ENCODE data around the gene GNB2.
"Not testable (repeated sequence)": the region's sequence is repeated elsewhere in the genome, so short reads cannot be mapped to it uniquely, and the experiment has no call there.

GNB2 gene

GRCh38 chr7:100699018-100699417 lies 25.5 kb downstream of the GNB2 start:
- H4K20me1 ChIP-seq (ENCODE audit: insufficient read depth, low read length, poor library complexity, severe bottlenecking): no peaks in the 10 kb centered on the region
- H3K9me2 ChIP-seq (replicated peaks; ENCODE audit: low read depth, low read length): no peaks in the 10 kb centered on the region
- H3K36me3 ChIP-seq (ENCODE audit: insufficient read depth, low read length): no peaks in the 10 kb centered on the region
- H3K9ac ChIP-seq (ENCODE audit: low read depth, low read length, poor library complexity, severe bottlenecking): no peak overlapping the region
- no peaks in the 10 kb centered on the region for H3K27me3 ChIP-seq (ENCODE audit: insufficient read depth, low read length, poor library complexity, severe bottlenecking)
- no peaks in the 10 kb centered on the region for H3K9me3 ChIP-seq (ENCODE audit: insufficient read depth, low read depth, low read length)
- no peak overlapping the region for H3K4me2 ChIP-seq (ENCODE audit: low read depth, low read length, poor library complexity, severe bottlenecking)
- H3K4me1 ChIP-seq (ENCODE audit: insufficient read depth, low read length, poor library complexity, severe bottlenecking): no peaks in the 10 kb centered on the region
- TF ChIP-seq EZH2phosphoT487 (IDR thresholded peaks at IDR 0.05; ENCODE audit: borderline replicate concordance): no peak
- TF ChIP-seq, protein P1, sequence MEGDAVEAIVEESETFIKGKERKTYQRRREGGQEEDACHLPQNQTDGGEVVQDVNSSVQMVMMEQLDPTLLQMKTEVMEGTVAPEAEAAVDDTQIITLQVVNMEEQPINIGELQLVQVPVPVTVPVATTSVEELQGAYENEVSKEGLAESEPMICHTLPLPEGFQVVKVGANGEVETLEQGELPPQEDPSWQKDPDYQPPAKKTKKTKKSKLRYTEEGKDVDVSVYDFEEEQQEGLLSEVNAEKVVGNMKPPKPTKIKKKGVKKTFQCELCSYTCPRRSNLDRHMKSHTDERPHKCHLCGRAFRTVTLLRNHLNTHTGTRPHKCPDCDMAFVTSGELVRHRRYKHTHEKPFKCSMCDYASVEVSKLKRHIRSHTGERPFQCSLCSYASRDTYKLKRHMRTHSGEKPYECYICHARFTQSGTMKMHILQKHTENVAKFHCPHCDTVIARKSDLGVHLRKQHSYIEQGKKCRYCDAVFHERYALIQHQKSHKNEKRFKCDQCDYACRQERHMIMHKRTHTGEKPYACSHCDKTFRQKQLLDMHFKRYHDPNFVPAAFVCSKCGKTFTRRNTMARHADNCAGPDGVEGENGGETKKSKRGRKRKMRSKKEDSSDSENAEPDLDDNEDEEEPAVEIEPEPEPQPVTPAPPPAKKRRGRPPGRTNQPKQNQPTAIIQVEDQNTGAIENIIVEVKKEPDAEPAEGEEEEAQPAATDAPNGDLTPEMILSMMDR (conservative IDR thresholded peaks at IDR 0.05; ENCODE audit: low read length): no peak
- H3K79me2 ChIP-seq (ENCODE audit: insufficient read depth, low read length): no peaks in the 10 kb centered on the region
- no peak overlapping the region for H2AFZ ChIP-seq (ENCODE audit: low read length)
- H3F3A ChIP-seq (ENCODE audit: low read depth): no peaks in the 10 kb centered on the region
- H3K4me3 ChIP-seq (ENCODE audit: low read length, poor library complexity, severe bottlenecking): no peak overlapping the region

DNA sequence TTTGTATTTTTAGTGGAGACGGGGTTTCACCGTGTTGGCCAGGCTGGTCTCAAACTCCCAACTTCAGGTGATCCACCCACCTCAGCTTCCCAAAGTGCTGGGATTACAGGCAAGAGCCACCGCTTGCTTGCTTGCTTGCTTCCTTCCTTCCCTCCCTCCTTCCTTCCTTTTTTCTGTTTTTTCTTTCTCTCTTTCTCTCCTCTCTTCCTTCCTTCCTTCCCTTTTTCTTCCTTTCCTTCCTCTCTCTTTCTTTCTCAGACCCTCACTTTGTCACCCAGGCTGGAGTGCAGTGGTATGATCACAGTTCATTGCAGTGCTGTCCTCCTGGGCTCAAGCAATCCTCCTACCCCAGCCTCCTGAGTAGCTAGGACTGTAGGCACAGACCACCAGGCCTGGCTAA lies 27.5 kb downstream of the GNB2 start:
- not testable (repeated sequence) for H4K20me1 ChIP-seq (ENCODE audit: insufficient read depth, low read length, poor library complexity, severe bottlenecking); H3K36me3 ChIP-seq (ENCODE audit: insufficient read depth, low read length); H3F3A ChIP-seq (ENCODE audit: low read depth); H3K9ac ChIP-seq (ENCODE audit: low read depth, low read length, poor library complexity, severe bottlenecking); H3K4me2 ChIP-seq (ENCODE audit: low read depth, low read length, poor library complexity, severe bottlenecking); H2AFZ ChIP-seq (ENCODE audit: low read length); H3K9me3 ChIP-seq (ENCODE audit: insufficient read depth, low read depth, low read length); H3K4me1 ChIP-seq (ENCODE audit: insufficient read depth, low read length, poor library complexity, severe bottlenecking); H3K79me2 ChIP-seq (ENCODE audit: insufficient read depth, low read length); H3K4me3 ChIP-seq (ENCODE audit: low read length, poor library complexity, severe bottlenecking); H3K27me3 ChIP-seq (ENCODE audit: insufficient read depth, low read length, poor library complexity, severe bottlenecking); H3K9me2 ChIP-seq (replicated peaks; ENCODE audit: low read depth, low read length)

DNA sequence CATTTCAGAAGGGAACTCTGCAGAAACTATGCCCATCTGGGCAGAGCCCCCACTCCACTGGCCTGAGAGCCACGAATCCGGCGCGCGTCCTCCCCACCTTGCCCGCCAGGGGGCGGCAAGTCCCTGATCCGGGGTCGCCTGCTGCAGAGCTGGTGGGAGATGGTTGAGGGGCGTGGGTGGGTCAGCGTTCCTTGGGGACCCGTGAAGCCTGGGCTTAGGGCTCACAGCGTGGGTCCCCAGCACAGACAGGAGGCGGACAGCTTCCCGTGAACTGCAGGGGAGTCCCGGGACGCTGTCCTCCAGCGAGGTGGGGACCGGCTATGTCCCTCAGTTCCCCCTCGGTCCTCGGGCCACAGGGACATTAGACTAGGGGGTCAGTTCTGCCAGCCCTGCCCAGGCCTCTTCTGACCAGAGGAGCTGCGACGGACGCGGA lies 31.8 kb downstream of the GNB2 start:
- Histone ChIP-seq H3K9ac (ENCODE audit: low read depth, low read length, poor library complexity, severe bottlenecking) (peak overlapping the region; percentile 92), H3K4me3 (ENCODE audit: low read length, poor library complexity, severe bottlenecking) (peak overlapping the region; percentile 98), H3K4me2 (ENCODE audit: low read depth, low read length, poor library complexity, severe bottlenecking) (peak overlapping the region; percentile 97), H3K4me1 (ENCODE audit: insufficient read depth, low read length, poor library complexity, severe bottlenecking) (peaks cover 18% of the 10 kb centered on the region), H3K9me3 (ENCODE audit: insufficient read depth, low read depth, low read length) (no peaks in the 10 kb centered on the region), H2AFZ (ENCODE audit: low read length) (peak overlapping the region; percentile 44; the same call in 1 of the 2 replicates), H3K9me2 (replicated peaks; ENCODE audit: low read depth, low read length) (no peaks in the 10 kb centered on the region), H3F3A (ENCODE audit: low read depth) (no peaks in the 10 kb centered on the region), H3K36me3 (ENCODE audit: insufficient read depth, low read length) (no peaks in the 10 kb centered on the region), H4K20me1 (ENCODE audit: insufficient read depth, low read length, poor library complexity, severe bottlenecking) (peaks cover 12% of the 10 kb centered on the region), H3K79me2 (ENCODE audit: insufficient read depth, low read length) (peaks cover 28% of the 10 kb centered on the region), H3K27me3 (ENCODE audit: insufficient read depth, low read length, poor library complexity, severe bottlenecking) (no peaks in the 10 kb centered on the region)
- no peak for TF ChIP-seq EZH2phosphoT487 (IDR thresholded peaks at IDR 0.05; ENCODE audit: borderline replicate concordance)
- TF ChIP-seq, protein P1 (conservative IDR thresholded peaks at IDR 0.05; ENCODE audit: low read length): peak; percentile 87

Data from Loucy (cell line).